UCSD-AML1 (cell line): ENCODE measurements around the gene CACNA2D3.

Source experiments
- DNase-seq: peaks from one replicate; lab custom pipeline; 2025; ENCODE audit not compliant: unreplicated experiment; lab: John Stamatoyannopoulos, UW

CACNA2D3 gene

GRCh38 chr3:54859184-54859583, 736.8 kb downstream of the CACNA2D3 start:
- DNase-seq: no peak

GRCh38 chr3:54861248-54862067, 739.1 kb downstream of the CACNA2D3 start:
- DNase-seq: no peak

GRCh38 chr3:54862526-54862925, 740.2 kb downstream of the CACNA2D3 start:
- DNase-seq: peak; percentile 50

- DNase-seq: peak; percentile 50
Observed at GRCh38 chr3:54863366-54863765, 741.0 kb downstream of the CACNA2D3 start.

- DNase-seq: no peak
Observed at GRCh38 chr3:54863786-54864185, 741.4 kb downstream of the CACNA2D3 start.

- DNase-seq: peak; percentile 45
Observed at GRCh38 chr3:54865316-54865715, 743.0 kb downstream of the CACNA2D3 start.

- DNase-seq: peak; percentile 86
Observed at GRCh38 chr3:54866251-54866650, 743.9 kb downstream of the CACNA2D3 start.

GRCh38 chr3:54870423-54870822, 748.1 kb downstream of the CACNA2D3 start:
- peak; percentile 34 for DNase-seq

GRCh38 chr3:54871867-54872266, 749.5 kb downstream of the CACNA2D3 start:
- no peak for DNase-seq

- DNase-seq: no peak
Observed at GRCh38 chr3:54873059-54874010, 751.0 kb downstream of the CACNA2D3 start.

GRCh38 chr3:54874816-54875556, 752.6 kb downstream of the CACNA2D3 start:
- DNase-seq: no peak

GRCh38 chr3:54875596-54876268, 753.4 kb downstream of the CACNA2D3 start:
- DNase-seq: no peak

- no peak for DNase-seq
Observed at GRCh38 chr3:54876694-54877093, 754.3 kb downstream of the CACNA2D3 start.

- DNase-seq: no peak
Observed at GRCh38 chr3:54877730-54878129, 755.4 kb downstream of the CACNA2D3 start.

- DNase-seq: no peak
Observed at GRCh38 chr3:54878145-54878544, 755.8 kb downstream of the CACNA2D3 start.

- DNase-seq: no peak
Observed at GRCh38 chr3:54882129-54882833, 759.9 kb downstream of the CACNA2D3 start.

- no peak for DNase-seq
Observed at GRCh38 chr3:54888162-54888561, 765.8 kb downstream of the CACNA2D3 start.

- DNase-seq: no peak
Observed at GRCh38 chr3:54888873-54889272, 766.5 kb downstream of the CACNA2D3 start.

GRCh38 chr3:54889731-54890130, 767.4 kb downstream of the CACNA2D3 start:
- no peak for DNase-seq

GRCh38 chr3:54891540-54891897, 769.2 kb downstream of the CACNA2D3 start:
- DNase-seq: peak; percentile 67
